Measurements from ENCODE around the gene CTRL.
"Not testable (repeated sequence)": the region's sequence is repeated elsewhere in the genome, so short reads cannot be mapped to it uniquely, and the experiment has no call there.

Gene CTRL

GRCh38 chr16:67931712-67932461, at the start of gene CTRL:
Gene CTRL, minus strand, starts transcription at chr16:67931862. Its CDS starts 10 bp downstream, at chr16:67931852.
- DNase-seq, result no peak

GRCh38 chr16:67979955-67980678, 48.5 kb upstream of the CTRL start, which contains the start of gene DPEP3:
Gene DPEP3, minus strand, starts transcription at chr16:67980499. Its CDS starts 119 bp downstream, at chr16:67980380.
- no peak for DNase-seq

- no peak for DNase-seq
Observed at GRCh38 chr16:67977469-67978227, 46.0 kb upstream of the CTRL start.

GRCh38 chr16:67977005-67977404, 45.3 kb upstream of the CTRL start:
- DNase-seq, result no peak

- no peak for DNase-seq
Observed at GRCh38 chr16:67976205-67976604, 44.5 kb upstream of the CTRL start.

GRCh38 chr16:67975321-67976105, 43.9 kb upstream of the CTRL start:
- DNase-seq, result no peak

- not testable (repeated sequence) for DNase-seq
Observed at GRCh38 chr16:67972285-67972684, 40.6 kb upstream of the CTRL start.

GRCh38 chr16:67971111-67971510, 39.4 kb upstream of the CTRL start:
- DNase-seq, result no peak

GRCh38 chr16:67969254-67970039, 37.8 kb upstream of the CTRL start:
- peak; percentile 8 for DNase-seq

GRCh38 chr16:67968400-67969253, 37.0 kb upstream of the CTRL start, which contains the start of gene SLC12A4:
Gene SLC12A4, minus strand, starts transcription at chr16:67968637. Its CDS starts 84 bp downstream, at chr16:67968553.
- DNase-seq, result peak; percentile 13

- DNase-seq, result no peak
Observed at GRCh38 chr16:67967958-67968399, 36.3 kb upstream of the CTRL start.

- no peak for DNase-seq
Observed at GRCh38 chr16:67967183-67967957, 35.7 kb upstream of the CTRL start.

- DNase-seq, result no peak
Observed at GRCh38 chr16:67966549-67967182, 35.0 kb upstream of the CTRL start.

GRCh38 chr16:67965668-67966548, 34.2 kb upstream of the CTRL start:
- DNase-seq, result no peak

GRCh38 chr16:67964477-67965131, 32.9 kb upstream of the CTRL start:
- no peak for DNase-seq

- DNase-seq, result no peak
Observed at GRCh38 chr16:67963662-67964321, 32.1 kb upstream of the CTRL start.

GRCh38 chr16:67963292-67963661, 31.6 kb upstream of the CTRL start:
- DNase-seq, result no peak

Data from NCI-H2227 treated with DMSO at 0.1 percent for 48 hours (cell line).